Suprapubic skin (tissue), 4 donors: ENCODE results near the gene PNLDC1.

ENCODE experiments used
- CTCF ChIP-seq, 2 donors: fragments of 200-600 bp in 1 of 2; fragments of 450-650 bp in 1 of 2; sonication (generic) in 1 of 2; IDR thresholded peaks; one replicate each; pipeline ENCODE4 v1.5.1; 2016 to 2019; ENCODE audit warnings: antibody characterized with exemption in 2 of 2, mild to moderate bottlenecking in 1 of 2, moderate library complexity in 1 of 2
- EP300 ChIP-seq: sonication (generic); formaldehyde crosslinking; IDR thresholded peaks from one replicate; pipeline ENCODE4 v1.6.1; 2017; ENCODE audit warnings: antibody characterized with exemption
- POLR2AphosphoS5 ChIP-seq, 3 donors: sonication (generic); formaldehyde crosslinking; IDR thresholded peaks; one replicate each; pipeline ENCODE4 v1.6.1; 2017; ENCODE audit warnings: antibody characterized with exemption in 3 of 3

GRCh38 chr6:159821726-159822125 lies 21.6 kb downstream of the PNLDC1 start:
- TF ChIP-seq CTCF (IDR thresholded peaks at IDR 0.05) (no peak), POLR2AphosphoS5 (IDR thresholded peaks at IDR 0.05) (no peak), EP300 (no peak)
